C4-2B (cell line): ENCODE data around the gene CCDC27.
"Not testable (repeated sequence)": the region's sequence is repeated elsewhere in the genome, so short reads cannot be mapped to it uniquely, and the experiment has no call there.

Experiments
- H3K27ac ChIP-seq: fragments of 450-650 bp; 2 replicates; pipeline ENCODE4 v1.5.1; 2017
- ZFX ChIP-seq: fragments of 450-650 bp; IDR thresholded peaks from 2 replicates; pipeline ENCODE4 v1.6.1; 2017
- TF ChIP-seq, protein P1 (sequence below): fragments of 450-650 bp; conservative IDR thresholded peaks from 2 replicates; pipeline ENCODE4 v1.5.1; 2017; ENCODE audit warnings: mild to moderate bottlenecking

Gene CCDC27

DNA sequence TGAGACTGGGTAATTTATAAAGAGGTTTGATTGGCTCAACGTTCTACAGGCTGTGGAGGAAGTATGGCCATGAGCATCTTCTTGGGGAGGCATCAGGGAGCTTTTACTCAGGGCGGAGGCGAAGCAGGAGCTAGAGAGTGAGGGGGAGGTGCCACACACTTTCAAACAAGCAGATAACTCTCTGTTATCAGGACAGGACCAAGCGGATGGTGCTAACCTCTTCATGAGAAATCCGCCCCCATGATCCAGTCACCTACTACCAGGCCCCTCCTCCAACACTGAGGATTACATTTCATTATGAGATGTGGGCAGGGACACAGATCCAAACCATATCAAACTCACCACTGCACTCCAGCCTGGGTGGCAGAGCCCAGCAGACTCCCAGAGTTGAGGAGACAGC lies 55.5 kb downstream of the CCDC27 start:
- no peak overlapping the region for H3K27ac ChIP-seq
- TF ChIP-seq, protein P1, sequence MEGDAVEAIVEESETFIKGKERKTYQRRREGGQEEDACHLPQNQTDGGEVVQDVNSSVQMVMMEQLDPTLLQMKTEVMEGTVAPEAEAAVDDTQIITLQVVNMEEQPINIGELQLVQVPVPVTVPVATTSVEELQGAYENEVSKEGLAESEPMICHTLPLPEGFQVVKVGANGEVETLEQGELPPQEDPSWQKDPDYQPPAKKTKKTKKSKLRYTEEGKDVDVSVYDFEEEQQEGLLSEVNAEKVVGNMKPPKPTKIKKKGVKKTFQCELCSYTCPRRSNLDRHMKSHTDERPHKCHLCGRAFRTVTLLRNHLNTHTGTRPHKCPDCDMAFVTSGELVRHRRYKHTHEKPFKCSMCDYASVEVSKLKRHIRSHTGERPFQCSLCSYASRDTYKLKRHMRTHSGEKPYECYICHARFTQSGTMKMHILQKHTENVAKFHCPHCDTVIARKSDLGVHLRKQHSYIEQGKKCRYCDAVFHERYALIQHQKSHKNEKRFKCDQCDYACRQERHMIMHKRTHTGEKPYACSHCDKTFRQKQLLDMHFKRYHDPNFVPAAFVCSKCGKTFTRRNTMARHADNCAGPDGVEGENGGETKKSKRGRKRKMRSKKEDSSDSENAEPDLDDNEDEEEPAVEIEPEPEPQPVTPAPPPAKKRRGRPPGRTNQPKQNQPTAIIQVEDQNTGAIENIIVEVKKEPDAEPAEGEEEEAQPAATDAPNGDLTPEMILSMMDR, result no peak
- TF ChIP-seq ZFX, result no peak

DNA sequence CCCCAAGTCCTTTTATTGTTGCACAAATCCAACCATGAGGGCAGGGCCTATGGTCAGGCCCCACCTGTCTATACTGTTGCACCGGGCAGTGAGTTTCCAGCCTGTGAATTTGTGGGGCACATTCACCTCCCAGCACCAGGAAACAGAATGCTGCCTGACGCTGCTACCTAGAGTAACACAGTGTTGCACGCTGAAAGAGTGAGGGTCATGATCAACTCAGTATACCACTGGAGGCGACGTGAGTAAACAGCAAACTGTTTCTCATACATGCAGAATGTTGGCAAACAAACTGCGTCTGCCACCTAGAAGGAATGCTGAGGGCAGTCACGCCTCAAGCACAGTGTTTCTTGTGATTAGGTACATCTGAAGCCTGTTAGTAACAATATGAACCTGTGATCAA lies 57.4 kb downstream of the CCDC27 start:
- no peak overlapping the region for H3K27ac ChIP-seq
- no peak for TF ChIP-seq ZFX
- TF ChIP-seq, protein P1, result no peak

DNA sequence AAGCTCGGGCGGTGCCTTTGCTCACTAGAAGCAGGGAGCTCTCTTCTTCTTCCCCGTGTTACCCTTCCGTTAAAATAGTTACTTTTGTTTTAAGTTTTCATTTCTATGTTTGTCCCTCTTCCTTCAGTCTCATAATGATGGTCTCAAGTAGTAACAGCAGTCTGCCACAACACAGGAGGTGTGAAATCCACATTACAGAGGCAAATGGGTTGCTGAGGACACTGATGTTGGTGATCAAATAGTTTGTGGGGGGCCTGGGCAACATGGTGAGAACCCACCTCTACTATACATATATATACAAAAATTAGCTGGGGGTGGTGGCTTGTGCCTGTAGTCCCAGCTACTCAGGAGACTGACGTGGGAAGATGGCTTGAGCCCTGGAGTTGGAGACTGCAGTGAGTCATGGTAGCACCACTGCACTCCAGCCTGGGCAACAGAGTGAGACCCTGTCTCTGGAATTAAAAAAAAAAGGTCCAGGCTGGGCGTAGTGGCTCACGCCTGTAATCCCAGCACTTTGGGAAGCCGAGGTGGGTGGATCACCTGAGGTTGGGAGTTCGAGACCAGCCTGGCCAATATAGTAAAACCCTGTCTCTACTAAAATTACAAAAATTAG lies 58.0 kb downstream of the CCDC27 start:
- not testable (repeated sequence) for H3K27ac ChIP-seq

DNA sequence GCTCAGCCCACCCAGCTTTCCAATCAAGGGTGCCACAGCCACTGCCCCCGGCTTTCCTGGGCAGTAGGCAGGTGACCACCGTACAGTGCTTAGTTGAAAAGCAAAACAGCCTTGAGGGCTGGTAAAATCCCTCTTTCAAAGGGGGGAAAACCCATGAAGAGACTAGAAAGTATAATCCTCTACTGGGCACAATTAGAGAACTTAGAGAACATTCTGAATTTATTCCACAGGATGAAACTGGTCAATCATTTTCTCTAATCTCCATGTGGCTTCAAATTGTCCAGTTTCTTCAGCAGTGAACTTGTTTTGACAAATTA lies 59.3 kb downstream of the CCDC27 start:
- no peak overlapping the region for H3K27ac ChIP-seq
- TF ChIP-seq, protein P1, result no peak
- no peak for TF ChIP-seq ZFX

DNA sequence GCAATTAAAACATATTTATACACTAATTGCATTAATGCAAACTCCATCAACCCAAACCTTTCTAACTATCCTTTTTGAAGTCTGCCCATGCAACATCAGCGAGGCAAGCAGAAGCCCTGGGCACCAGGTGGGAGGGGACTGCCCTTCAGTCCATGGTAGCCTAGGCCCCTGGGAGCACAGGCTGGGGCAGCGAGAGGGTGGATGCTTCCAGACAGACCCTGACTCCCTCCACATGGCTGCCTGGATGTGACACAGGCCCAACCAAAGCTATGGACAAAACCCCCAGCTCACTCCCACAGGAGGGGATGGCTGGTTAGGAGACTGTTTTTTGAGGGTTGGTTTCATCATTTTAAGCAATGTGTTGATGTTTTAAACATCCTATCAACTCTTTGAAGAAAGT lies 61.8 kb downstream of the CCDC27 start:
- no peak overlapping the region for H3K27ac ChIP-seq
- TF ChIP-seq, protein P1, result no peak
- TF ChIP-seq ZFX, result no peak

DNA sequence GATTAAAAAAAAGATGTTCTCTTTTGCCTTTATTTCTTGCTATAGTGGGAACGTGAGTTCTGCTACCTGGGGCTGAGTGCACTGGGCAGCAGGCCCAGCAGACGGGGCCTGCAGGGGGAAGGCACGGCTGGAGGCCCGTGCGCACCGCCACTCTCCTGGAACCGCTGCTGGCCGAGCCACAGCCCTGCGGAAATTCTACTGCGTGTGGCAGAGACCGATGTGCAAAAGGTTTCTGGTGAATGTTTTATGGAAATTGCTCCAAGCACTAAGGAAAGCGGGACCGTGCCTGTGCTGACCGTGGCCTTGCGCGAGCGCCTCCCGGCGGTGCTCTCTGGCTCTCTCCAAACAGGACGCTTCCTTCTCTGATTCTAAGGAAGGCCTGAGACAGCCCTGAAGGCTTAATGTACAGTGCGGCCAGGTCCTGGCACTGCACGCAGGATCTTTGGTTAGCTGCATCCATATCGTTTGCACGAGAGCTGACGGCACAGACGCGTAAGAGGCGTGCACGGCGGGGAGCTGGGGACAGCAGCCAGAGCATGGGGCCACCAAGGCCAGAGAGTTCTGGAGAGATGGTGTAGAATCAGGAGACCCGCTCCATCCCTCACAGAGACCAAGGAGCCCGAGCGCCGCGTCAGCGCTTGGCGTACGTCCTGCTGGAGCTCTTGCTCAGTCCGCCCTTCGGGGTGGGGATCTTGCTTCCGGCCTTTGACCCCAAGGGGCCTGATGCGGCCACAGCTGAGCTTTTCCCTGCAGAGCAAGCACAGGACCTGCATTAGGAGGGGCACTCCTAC lies 62.7 kb downstream of the CCDC27 start:
- no peak for TF ChIP-seq ZFX
- TF ChIP-seq, protein P1, result no peak
- no peak overlapping the region for H3K27ac ChIP-seq

DNA sequence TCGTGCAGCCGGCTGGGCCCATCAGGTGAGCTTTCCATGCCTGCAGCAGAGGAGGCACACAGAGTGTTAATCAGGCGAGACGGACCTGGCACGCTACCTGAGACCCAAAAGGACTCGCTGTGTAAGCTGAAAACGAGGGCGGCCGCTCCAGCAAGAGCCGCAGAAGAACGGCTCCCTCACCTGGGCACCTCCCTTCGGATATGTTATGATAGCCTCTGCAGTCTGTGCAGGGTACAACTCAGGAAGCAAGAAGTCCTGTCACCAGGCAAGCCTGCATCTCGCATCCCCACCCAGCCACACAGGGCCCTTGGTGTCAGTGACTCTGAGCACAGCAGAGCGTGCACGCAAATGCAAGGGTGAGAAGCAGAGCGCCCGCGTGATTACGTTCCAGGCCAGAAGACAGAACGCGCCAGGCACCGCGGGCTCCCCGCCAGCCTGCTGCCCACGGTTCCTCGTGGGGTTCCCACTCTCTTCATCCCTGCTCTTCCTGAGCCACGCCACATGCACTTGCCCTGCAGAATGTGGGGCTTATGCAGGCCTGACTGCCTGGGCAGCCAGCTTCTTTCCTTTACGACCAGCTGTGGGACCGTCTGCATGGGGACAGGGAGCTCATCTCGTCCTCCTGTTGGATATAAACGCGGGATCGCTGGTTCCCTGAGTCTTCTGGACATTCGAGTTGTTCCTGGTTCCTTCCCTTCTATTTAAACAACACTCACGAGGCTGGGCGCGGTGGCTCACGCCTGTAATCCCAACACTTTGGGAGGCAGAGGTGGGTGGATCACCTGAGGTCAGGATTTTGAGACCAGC lies 64.3 kb downstream of the CCDC27 start:
- TF ChIP-seq ZFX, result no peak
- TF ChIP-seq, protein P1, result no peak
- H3K27ac ChIP-seq, result no peak overlapping the region
